Liver (tissue), 9 donors: ENCODE results near the gene CDC27. TPM values are rescaled to one million over a fixed set of nuclear protein-coding genes. Genes with fewer than 3 reads are reported as not detected.
A peak's percentile ranks its signal among the peaks of the same experiment; 100 is the strongest.

Source experiments
- DNase-seq: peaks from one replicate; pipeline ENCODE4 v3.0.0-alpha.2; 2017; ENCODE audit warnings: low spot score
- H3K27ac ChIP-seq, 2 donors: one replicate each; pipeline ENCODE4 v1.7.0; 2013; ENCODE audit warnings: inconsistent platforms in 2 of 2, low read length in 2 of 2, control low read depth in 1 of 2, low read depth in 1 of 2, mild to moderate bottlenecking in 1 of 2
- H3K27me3 ChIP-seq, 4 donors: one replicate each; pipeline versions ENCODE4 v1.6.1 to v1.7.0; 2013; ENCODE audit warnings: low read length in 3 of 4, inconsistent platforms in 1 of 4, mild to moderate bottlenecking in 1 of 4, moderate library complexity in 1 of 4; ENCODE audit not compliant: control insufficient read depth in 4 of 4, insufficient read depth in 4 of 4
- H3K36me3 ChIP-seq, 4 donors: one replicate each; pipeline versions ENCODE4 v1.6.1 to v1.7.0; 2013; ENCODE audit warnings: low read length in 3 of 4, mild to moderate bottlenecking in 3 of 4, low read depth in 1 of 4, moderate library complexity in 1 of 4; ENCODE audit not compliant: control insufficient read depth in 4 of 4, insufficient read depth in 3 of 4
- H3K4me1 ChIP-seq, 4 donors: one replicate each; pipeline versions ENCODE4 v1.6.1 to v1.7.0; 2013; ENCODE audit warnings: low read length in 3 of 4, mild to moderate bottlenecking in 3 of 4, moderate library complexity in 1 of 4; ENCODE audit not compliant: control insufficient read depth in 4 of 4, insufficient read depth in 4 of 4
- H3K4me3 ChIP-seq, 3 donors: one replicate each; pipeline versions ENCODE4 v1.6.1 to v1.7.0; 2013; ENCODE audit warnings: low read length in 3 of 3, control low read depth in 1 of 3, low read depth in 1 of 3, mild to moderate bottlenecking in 1 of 3
- H3K9ac ChIP-seq, 2 donors: one replicate each; pipeline ENCODE4 v1.7.0; 2013; ENCODE audit warnings: low read length in 2 of 2, mild to moderate bottlenecking in 2 of 2, moderate library complexity in 2 of 2, control low read depth in 1 of 2, low read depth in 1 of 2
- H3K9me3 ChIP-seq, 4 donors: one replicate each; pipeline versions ENCODE4 v1.6.1 to v1.7.0; 2013; ENCODE audit warnings: low read length in 3 of 4; ENCODE audit not compliant: control insufficient read depth in 4 of 4
- FOXA2 ChIP-seq: IDR thresholded peaks from 2 replicates; pipeline ENCODE4 v1.6.1; 2016; ENCODE audit warnings: antibody characterized with exemption
- GABPA ChIP-seq, 2 donors: IDR thresholded peaks in 1 of 2; conservative IDR thresholded peaks in 1 of 2; 2 replicates each; pipeline ENCODE4 v1.6.1; 2016; ENCODE audit warnings: antibody characterized with exemption in 2 of 2, mild to moderate bottlenecking in 1 of 2, moderate library complexity in 1 of 2
- HNF4A ChIP-seq, 2 donors: conservative IDR thresholded peaks; 2 replicates each; pipeline ENCODE4 v1.6.1; 2016; ENCODE audit warnings: antibody characterized with exemption in 2 of 2, mild to moderate bottlenecking in 2 of 2
- HNF4G ChIP-seq: IDR thresholded peaks from 2 replicates; pipeline ENCODE4 v1.6.1; 2016; ENCODE audit warnings: antibody characterized with exemption
- NR2F2 ChIP-seq: IDR thresholded peaks from 2 replicates; pipeline ENCODE4 v1.6.1; 2016; ENCODE audit warnings: antibody characterized with exemption
- RAD21 ChIP-seq, 2 donors: IDR thresholded peaks; 2 replicates each; pipeline ENCODE4 v1.6.1; 2016; ENCODE audit warnings: antibody characterized with exemption in 2 of 2, mild to moderate bottlenecking in 2 of 2
- RXRA ChIP-seq, 2 donors: IDR thresholded peaks; 2 replicates each; pipeline ENCODE4 v1.6.1; 2017 to 2018; ENCODE audit warnings: antibody characterized with exemption in 2 of 2, mild to moderate bottlenecking in 1 of 2
- SP1 ChIP-seq: IDR thresholded peaks from 2 replicates; pipeline ENCODE4 v1.6.1; 2018; ENCODE audit warnings: antibody characterized with exemption, mild to moderate bottlenecking
- TAF1 ChIP-seq: conservative IDR thresholded peaks from 2 replicates; pipeline ENCODE4 v1.6.1; 2016; ENCODE audit warnings: antibody characterized with exemption, mild to moderate bottlenecking
- YY1 ChIP-seq: IDR thresholded peaks from 2 replicates; pipeline ENCODE4 v1.6.1; 2016; ENCODE audit warnings: antibody characterized with exemption, mild to moderate bottlenecking
- WGBS: extraction: QIAGEN DNeasy Blood & Tissue Kit; methylation state at CpG from one replicate; pipeline ENCODE4 v1.1.7; 2013; 5-methylcytosine and 5-hydroxymethylcytosine counted together
- polyA plus RNA-seq, 2 donors: library from polyadenylated mRNA; stranded (reverse) in 1 of 2; unstranded in 1 of 2; fragments of 200-250 nt in 1 of 2; fragments of >200 nt in 1 of 2; fragmentation: Nextera tagmentation in 1 of 2; extraction: Ambion mirVana in 1 of 2; gene quantifications; one replicate each; pipeline versions ENCODE4 v1.2.1 to v1.2.3, GENCODE V29; 2013 to 2015
- total RNA-seq, 2 donors: library from RNA; depleted of rRNA; stranded (reverse); fragments of >200 nt; gene quantifications; one replicate each; pipeline ENCODE4 v1.2.3, GENCODE V29; 2014
- TF ChIP-seq, protein P1 (sequence below): IDR thresholded peaks from 2 replicates; pipeline ENCODE4 v1.6.1; 2016; ENCODE audit warnings: antibody characterized with exemption
- TF ChIP-seq, protein P2 (sequence below): fragments of 150-350 bp; IDR thresholded peaks from 2 replicates; pipeline ENCODE4 v1.5.1; 2017; ENCODE audit warnings: improper control_type of control experiment, low read depth, low read length; ENCODE audit not compliant: missing input control
- TF ChIP-seq, protein P3 (sequence below): IDR thresholded peaks from 2 replicates; pipeline ENCODE4 v1.6.1; 2016; ENCODE audit warnings: antibody characterized with exemption
- donor health status: healthy.
- donor health status: healthy.
- donor health status: healthy.
- donor health status: healthy.
- donor health status: healthy.

CDC27 gene
- total and polyA plus RNA-seq, 4 donors = 16.8 to 148 (median 27.1) TPM

DNA sequence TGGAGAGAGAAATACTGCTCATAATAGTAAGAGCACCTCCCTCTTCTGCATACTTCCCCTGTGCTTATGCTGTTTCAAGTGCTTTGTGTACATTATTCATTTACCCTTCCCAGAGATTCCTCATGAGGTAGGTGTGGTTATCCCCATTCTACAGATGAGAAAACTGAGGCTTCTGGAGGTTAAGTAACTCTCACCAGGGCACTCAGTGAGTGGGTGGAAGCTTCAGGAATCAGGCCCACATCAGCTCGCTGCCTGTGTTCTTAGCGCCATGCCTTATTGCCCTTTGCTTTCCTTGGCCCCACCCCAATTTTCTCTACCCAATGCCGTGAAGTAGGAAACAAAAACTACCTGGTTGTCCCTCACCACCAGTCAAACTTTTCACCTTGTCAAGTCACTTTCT, 46.4 kb upstream of the CDC27 start:
- Histone ChIP-seq H3K4me1 (peaks cover 0 to 9% (median 6%) of the 10 kb centered on the region in 4 donors), H3K27ac (no peak overlapping the region), H3K9ac (no peak overlapping the region), H3K9me3 (no peaks in the 10 kb centered on the region), H3K36me3 (no peaks in the 10 kb centered on the region), H3K27me3 (no peaks in the 10 kb centered on the region), H3K4me3 (no peak overlapping the region)
- WGBS = 82% methylated on average over 3 of the region's 3 CpGs
- DNase-seq = no peak
- peak in 1 of 2 donors; percentile 32 for TF ChIP-seq HNF4A (conservative IDR thresholded peaks at IDR 0.05)
- TF ChIP-seq, protein P1, sequence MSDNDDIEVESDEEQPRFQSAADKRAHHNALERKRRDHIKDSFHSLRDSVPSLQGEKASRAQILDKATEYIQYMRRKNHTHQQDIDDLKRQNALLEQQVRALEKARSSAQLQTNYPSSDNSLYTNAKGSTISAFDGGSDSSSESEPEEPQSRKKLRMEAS = no peak

DNA sequence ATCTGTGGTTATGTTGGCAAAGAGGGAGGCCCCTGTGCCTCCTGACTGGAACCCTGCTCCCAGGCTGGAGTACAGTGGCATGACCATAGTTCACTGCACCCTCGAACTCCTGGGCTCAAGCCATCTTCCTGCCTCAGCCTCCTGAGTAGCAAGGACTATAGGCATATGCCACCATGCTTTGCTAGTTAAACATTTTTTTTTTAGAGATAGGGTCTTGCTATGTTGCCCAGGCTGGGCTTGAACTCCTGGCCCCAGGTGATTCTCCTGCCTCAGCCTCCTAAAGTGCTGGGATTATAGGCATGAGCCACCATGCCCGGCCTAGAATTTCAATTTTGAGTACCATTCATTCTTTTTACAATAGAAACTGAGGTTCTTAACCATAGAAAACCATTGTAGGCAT, 43.4 kb upstream of the CDC27 start:
- WGBS = 72% methylated on average over 2 of the region's 2 CpGs
- no peak for TF ChIP-seq NR2F2
- peak; percentile 9 to 12 for TF ChIP-seq HNF4A (conservative IDR thresholded peaks at IDR 0.05)
- no peak for TF ChIP-seq GABPA (IDR thresholded peaks at IDR 0.05 in 1 of 2, conservative IDR thresholded peaks at IDR 0.05 in 1 of 2)
- TF ChIP-seq RXRA (IDR thresholded peaks at IDR 0.05) = no peak
- no peak for TF ChIP-seq SP1
- no peak overlapping the region for H3K9ac ChIP-seq
- H3K4me3 ChIP-seq = no peak overlapping the region
- H3K9me3 ChIP-seq = no peaks in the 10 kb centered on the region
- H3K27me3 ChIP-seq = no peaks in the 10 kb centered on the region
- no peak for DNase-seq
- H3K4me1 ChIP-seq = peaks cover 0 to 19% (median 11%) of the 10 kb centered on the region in 4 donors
- no peaks in the 10 kb centered on the region for H3K36me3 ChIP-seq
- H3K27ac ChIP-seq = no peak overlapping the region

DNA sequence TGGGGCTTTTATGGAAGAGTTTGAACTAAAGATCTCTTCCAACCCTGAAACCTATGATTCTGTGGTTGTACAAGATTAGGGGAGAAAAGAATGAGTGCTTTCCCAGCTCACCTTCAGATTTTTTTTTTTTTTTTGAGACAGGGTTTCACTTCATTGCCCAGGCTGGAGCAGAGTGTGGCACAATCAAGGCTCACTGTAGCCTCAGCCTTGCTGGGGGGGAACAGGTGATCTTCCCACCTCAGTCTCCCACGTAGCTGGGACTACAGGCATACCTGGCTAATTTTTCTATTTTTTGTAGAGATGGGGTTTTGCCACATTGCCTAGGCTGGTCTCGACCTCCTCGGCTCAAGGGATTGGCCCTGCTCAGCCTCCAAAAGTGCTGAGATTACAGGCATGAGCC, 42.8 kb upstream of the CDC27 start:
- no peak overlapping the region for H3K9ac ChIP-seq
- H3K4me1 ChIP-seq = peaks cover 0 to 19% (median 11%) of the 10 kb centered on the region in 4 donors
- no peaks in the 10 kb centered on the region for H3K36me3 ChIP-seq
- no peak overlapping the region for H3K27ac ChIP-seq
- DNase-seq = no peak
- 95% methylated on average over 3 of the region's 3 CpGs for WGBS
- no peak for TF ChIP-seq HNF4A (conservative IDR thresholded peaks at IDR 0.05)
- TF ChIP-seq NR2F2 = no peak
- TF ChIP-seq, protein P2, sequence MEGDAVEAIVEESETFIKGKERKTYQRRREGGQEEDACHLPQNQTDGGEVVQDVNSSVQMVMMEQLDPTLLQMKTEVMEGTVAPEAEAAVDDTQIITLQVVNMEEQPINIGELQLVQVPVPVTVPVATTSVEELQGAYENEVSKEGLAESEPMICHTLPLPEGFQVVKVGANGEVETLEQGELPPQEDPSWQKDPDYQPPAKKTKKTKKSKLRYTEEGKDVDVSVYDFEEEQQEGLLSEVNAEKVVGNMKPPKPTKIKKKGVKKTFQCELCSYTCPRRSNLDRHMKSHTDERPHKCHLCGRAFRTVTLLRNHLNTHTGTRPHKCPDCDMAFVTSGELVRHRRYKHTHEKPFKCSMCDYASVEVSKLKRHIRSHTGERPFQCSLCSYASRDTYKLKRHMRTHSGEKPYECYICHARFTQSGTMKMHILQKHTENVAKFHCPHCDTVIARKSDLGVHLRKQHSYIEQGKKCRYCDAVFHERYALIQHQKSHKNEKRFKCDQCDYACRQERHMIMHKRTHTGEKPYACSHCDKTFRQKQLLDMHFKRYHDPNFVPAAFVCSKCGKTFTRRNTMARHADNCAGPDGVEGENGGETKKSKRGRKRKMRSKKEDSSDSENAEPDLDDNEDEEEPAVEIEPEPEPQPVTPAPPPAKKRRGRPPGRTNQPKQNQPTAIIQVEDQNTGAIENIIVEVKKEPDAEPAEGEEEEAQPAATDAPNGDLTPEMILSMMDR = no peak
- TF ChIP-seq SP1 = no peak
- TF ChIP-seq, protein P3, sequence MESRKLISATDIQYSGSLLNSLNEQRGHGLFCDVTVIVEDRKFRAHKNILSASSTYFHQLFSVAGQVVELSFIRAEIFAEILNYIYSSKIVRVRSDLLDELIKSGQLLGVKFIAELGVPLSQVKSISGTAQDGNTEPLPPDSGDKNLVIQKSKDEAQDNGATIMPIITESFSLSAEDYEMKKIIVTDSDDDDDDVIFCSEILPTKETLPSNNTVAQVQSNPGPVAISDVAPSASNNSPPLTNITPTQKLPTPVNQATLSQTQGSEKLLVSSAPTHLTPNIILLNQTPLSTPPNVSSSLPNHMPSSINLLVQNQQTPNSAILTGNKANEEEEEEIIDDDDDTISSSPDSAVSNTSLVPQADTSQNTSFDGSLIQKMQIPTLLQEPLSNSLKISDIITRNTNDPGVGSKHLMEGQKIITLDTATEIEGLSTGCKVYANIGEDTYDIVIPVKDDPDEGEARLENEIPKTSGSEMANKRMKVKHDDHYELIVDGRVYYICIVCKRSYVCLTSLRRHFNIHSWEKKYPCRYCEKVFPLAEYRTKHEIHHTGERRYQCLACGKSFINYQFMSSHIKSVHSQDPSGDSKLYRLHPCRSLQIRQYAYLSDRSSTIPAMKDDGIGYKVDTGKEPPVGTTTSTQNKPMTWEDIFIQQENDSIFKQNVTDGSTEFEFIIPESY = no peak
- no peak for TF ChIP-seq RAD21 (IDR thresholded peaks at IDR 0.05)
- TF ChIP-seq YY1 = no peak
- TF ChIP-seq RXRA (IDR thresholded peaks at IDR 0.05) = no peak
- TF ChIP-seq TAF1 = no peak
- no peak for TF ChIP-seq GABPA (IDR thresholded peaks at IDR 0.05 in 1 of 2, conservative IDR thresholded peaks at IDR 0.05 in 1 of 2)
- TF ChIP-seq FOXA2 = no peak
- no peak for TF ChIP-seq HNF4G
- H3K27me3 ChIP-seq = no peaks in the 10 kb centered on the region
- H3K9me3 ChIP-seq = no peaks in the 10 kb centered on the region
- H3K4me3 ChIP-seq = no peak overlapping the region
